Measurements from ENCODE around the gene OXGR1. TPM values are rescaled to one million over a fixed set of nuclear protein-coding genes. Genes with fewer than 3 reads are reported as not detected.

OXGR1 gene
- total and polyA plus RNA-seq, 10 of the 15 experiments (the other 5 are each of a cell fraction or from before 2014, with no cell fraction given), result 0.05 TPM; not detected in 9

DNA sequence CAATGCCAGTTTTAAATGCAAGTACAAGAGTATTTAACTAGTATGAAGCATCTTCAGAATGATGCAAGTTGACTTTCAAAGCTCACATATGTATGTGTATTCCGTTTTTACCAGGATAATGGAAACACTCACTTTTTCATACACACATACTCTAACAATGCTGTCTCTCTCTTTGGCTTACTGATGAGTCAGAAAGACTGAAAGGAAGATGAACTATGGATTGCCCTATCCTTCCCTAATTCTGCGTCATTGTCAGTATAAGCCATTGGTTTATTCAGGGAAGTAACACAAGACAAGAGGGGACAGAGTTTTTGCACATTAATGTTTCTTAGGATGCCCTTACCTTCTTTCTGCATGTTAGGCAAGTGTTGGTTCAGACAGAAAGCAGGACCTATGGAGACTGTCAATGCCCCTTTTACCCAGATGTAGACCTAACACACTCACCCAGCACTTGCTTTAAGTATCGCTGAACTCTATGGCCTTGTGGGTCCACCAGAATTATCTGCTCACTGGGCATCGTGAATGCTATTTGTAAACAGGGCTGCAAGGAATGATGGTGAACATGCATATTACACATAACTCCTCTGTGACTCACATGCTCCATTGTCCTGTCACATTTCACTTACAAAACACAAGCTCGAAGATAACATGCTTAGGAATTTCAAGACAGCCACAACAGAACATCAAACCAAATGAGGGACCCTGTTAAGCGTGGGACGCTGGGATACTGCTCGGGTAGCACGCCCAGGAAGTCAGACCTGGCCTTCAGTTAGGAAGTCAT lies 10.0 kb upstream of the OXGR1 start:
- POLR2A ChIA-PET, result no interaction called here
- in situ Hi-C loops (cut with MboI), result no loop called here
- no peak overlapping the region for H3K27ac ChIP-seq (ENCODE audit: control insufficient read depth, insufficient read depth)
- no peaks in the 10 kb centered on the region for H3K36me3 ChIP-seq (ENCODE audit: control insufficient read depth in 2 of 2, insufficient read depth in 2 of 2, low read length in 1 of 2)
- ATAC-seq (no peak), DNase-seq (ENCODE audit: low read depth, low spot score) (no peak), FAIRE-seq (no peak)
- SMC1A ChIA-PET (ENCODE audit: uncharacterized antibody, unreplicated experiment), result interaction anchor here (1.9 kb wide), 1 partner anchor 11 kb away, joined by 6 read pairs; no protein-coding TSS in a partner anchor
- H3K79me2 ChIP-seq (ENCODE audit: control insufficient read depth, insufficient read depth, low read length), result no peaks in the 10 kb centered on the region
- H3K4me3 ChIP-seq, result no peak overlapping the region
- no peak overlapping the region for H3K9ac ChIP-seq (ENCODE audit: control insufficient read depth, insufficient read depth, low read length)
- no peaks in the 10 kb centered on the region for H4K20me1 ChIP-seq (ENCODE audit: control insufficient read depth, insufficient read depth)
- H2AFZ ChIP-seq (ENCODE audit: control insufficient read depth, low read depth, low read length), result no peak overlapping the region
- no peaks in the 10 kb centered on the region for H3K4me1 ChIP-seq (ENCODE audit: control insufficient read depth, insufficient read depth, low read length)
- no peaks in the 10 kb centered on the region for H3K27me3 ChIP-seq (replicated peaks in 1 of 2; ENCODE audit: control insufficient read depth in 2 of 2, insufficient read depth in 2 of 2, low read length in 1 of 2)
- CTCF ChIA-PET, result interaction anchor here (0.9 to 2.4 kb wide), 2 partner anchors 13 to 784 kb away, joined by 3 to 9 read pairs; no protein-coding TSS in a partner anchor
- no peak for TF ChIP-seq POLR2A (IDR thresholded peaks at IDR 0.05; ENCODE audit: low read depth, low read length)
- TF ChIP-seq MTA2 (IDR thresholded peaks at IDR 0.05; ENCODE audit: low read depth), result no peak
- TF ChIP-seq, protein P1, sequence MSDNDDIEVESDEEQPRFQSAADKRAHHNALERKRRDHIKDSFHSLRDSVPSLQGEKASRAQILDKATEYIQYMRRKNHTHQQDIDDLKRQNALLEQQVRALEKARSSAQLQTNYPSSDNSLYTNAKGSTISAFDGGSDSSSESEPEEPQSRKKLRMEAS (IDR thresholded peaks at IDR 0.05; ENCODE audit: low read depth, low read length), result no peak
- TF ChIP-seq WRNIP1 (IDR thresholded peaks at IDR 0.05; ENCODE audit: borderline replicate concordance, low read depth, low read length), result no peak
- no peak for TF ChIP-seq EZH2 (IDR thresholded peaks at IDR 0.05; ENCODE audit: borderline replicate concordance, control insufficient read depth, low read depth, low read length)
- TF ChIP-seq PAX8 (IDR thresholded peaks at IDR 0.05), result no peak
- no peak for TF ChIP-seq SIN3A (IDR thresholded peaks at IDR 0.05; ENCODE audit: low read depth, low read length)
- TF ChIP-seq ZNF217 (IDR thresholded peaks at IDR 0.05), result no peak
- TF ChIP-seq SMARCA5 (IDR thresholded peaks at IDR 0.05), result no peak
- no peak for TF ChIP-seq SREBF1 (IDR thresholded peaks at IDR 0.05; ENCODE audit: low read length)
- TF ChIP-seq ZNF384 (IDR thresholded peaks at IDR 0.05; ENCODE audit: borderline replicate concordance, low read depth, low read length), result no peak
- TF ChIP-seq, protein P2, sequence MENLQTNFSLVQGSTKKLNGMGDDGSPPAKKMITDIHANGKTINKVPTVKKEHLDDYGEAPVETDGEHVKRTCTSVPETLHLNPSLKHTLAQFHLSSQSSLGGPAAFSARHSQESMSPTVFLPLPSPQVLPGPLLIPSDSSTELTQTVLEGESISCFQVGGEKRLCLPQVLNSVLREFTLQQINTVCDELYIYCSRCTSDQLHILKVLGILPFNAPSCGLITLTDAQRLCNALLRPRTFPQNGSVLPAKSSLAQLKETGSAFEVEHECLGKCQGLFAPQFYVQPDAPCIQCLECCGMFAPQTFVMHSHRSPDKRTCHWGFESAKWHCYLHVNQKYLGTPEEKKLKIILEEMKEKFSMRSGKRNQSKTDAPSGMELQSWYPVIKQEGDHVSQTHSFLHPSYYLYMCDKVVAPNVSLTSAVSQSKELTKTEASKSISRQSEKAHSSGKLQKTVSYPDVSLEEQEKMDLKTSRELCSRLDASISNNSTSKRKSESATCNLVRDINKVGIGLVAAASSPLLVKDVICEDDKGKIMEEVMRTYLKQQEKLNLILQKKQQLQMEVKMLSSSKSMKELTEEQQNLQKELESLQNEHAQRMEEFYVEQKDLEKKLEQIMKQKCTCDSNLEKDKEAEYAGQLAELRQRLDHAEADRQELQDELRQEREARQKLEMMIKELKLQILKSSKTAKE (IDR thresholded peaks at IDR 0.05; ENCODE audit: low read depth, poor library complexity, severe bottlenecking), result no peak
- TF ChIP-seq TARDBP (IDR thresholded peaks at IDR 0.05; ENCODE audit: borderline replicate concordance), result no peak
- no peak for TF ChIP-seq SIX5 (IDR thresholded peaks at IDR 0.05; ENCODE audit: low read depth, low read length, severe bottlenecking)
- TF ChIP-seq GATAD2B (conservative IDR thresholded peaks at IDR 0.05; ENCODE audit: low read depth), result no peak
- TF ChIP-seq PRDM15 (CRISPR knock-in tag; IDR thresholded peaks at IDR 0.05), result no peak
- TF ChIP-seq STAT3 (IDR thresholded peaks at IDR 0.05; ENCODE audit: low read depth, low read length), result no peak
- TF ChIP-seq RB1 (IDR thresholded peaks at IDR 0.05; ENCODE audit: borderline replicate concordance), result no peak
- no peak overlapping the region for H3K4me2 ChIP-seq (ENCODE audit: control insufficient read depth, insufficient read depth)
- no TSS peak for BruUV-seq (replicated peaks)
- no peaks in the 10 kb centered on the region for H3K9me3 ChIP-seq (replicated peaks; ENCODE audit: control insufficient read depth, insufficient read depth, low read length)
- RAD21 ChIA-PET (ENCODE audit: unreplicated experiment), result no interaction called here
- intact Hi-C loops (cut with micrococcal nuclease; ENCODE audit: unreplicated experiment), result no loop called here
- WGBS (ENCODE audit: insufficient coverage, insufficient replicate concordance, low lambda C conversion rate, missing lambda C conversion rate), result 23% methylated on average over 9 of the region's 9 CpGs
